HEK293T (cell line): ENCODE data around the gene CCDC157.

Source experiments
- BHLHE40 ChIP-seq: fragments of 450-650 bp; IDR thresholded peaks from 2 replicates; pipeline ENCODE4 v1.6.1; 2016; ENCODE audit warnings: mild to moderate bottlenecking, moderate library complexity, borderline replicate concordance
- FOXA1 ChIP-seq: fragments of 450-650 bp; IDR thresholded peaks from 2 replicates; pipeline ENCODE4 v1.6.1; 2016; ENCODE audit warnings: mild to moderate bottlenecking
- FOXK2 ChIP-seq: fragments of 450-650 bp; IDR thresholded peaks from 2 replicates; pipeline ENCODE4 v1.6.1; 2016; ENCODE audit warnings: mild to moderate bottlenecking
- FOXM1 ChIP-seq: fragments of 450-650 bp; IDR thresholded peaks from 2 replicates; pipeline ENCODE4 v1.6.1; 2017; ENCODE audit warnings: mild to moderate bottlenecking, borderline replicate concordance
- HDGF ChIP-seq: fragments of 450-650 bp; IDR thresholded peaks from 2 replicates; pipeline ENCODE4 v1.6.1; 2017; ENCODE audit warnings: antibody characterized with exemption, borderline replicate concordance
- L3MBTL2 ChIP-seq: fragments of 450-650 bp; conservative IDR thresholded peaks from 2 replicates; pipeline ENCODE4 v1.6.1; 2016; ENCODE audit warnings: mild to moderate bottlenecking
- LEF1 ChIP-seq: fragments of 450-650 bp; IDR thresholded peaks from 2 replicates; pipeline ENCODE4 v1.6.1; 2017; ENCODE audit warnings: mild to moderate bottlenecking, borderline replicate concordance
- NFRKB ChIP-seq: fragments of 450-650 bp; IDR thresholded peaks from 2 replicates; pipeline ENCODE4 v1.6.1; 2016; ENCODE audit warnings: mild to moderate bottlenecking, moderate library complexity
- PKNOX1 ChIP-seq: fragments of 450-650 bp; IDR thresholded peaks from 2 replicates; pipeline ENCODE4 v1.6.1; 2016
- SP1 ChIP-seq: fragments of 450-650 bp; IDR thresholded peaks from 2 replicates; pipeline ENCODE4 v1.6.1; 2017
- SUZ12 ChIP-seq: fragments of 450-650 bp; IDR thresholded peaks from 2 replicates; pipeline ENCODE4 v1.6.1; 2016; ENCODE audit warnings: mild to moderate bottlenecking

GRCh38 chr22:30351226-30351625 is 5.6 kb upstream of the CCDC157 start:
- TF ChIP-seq HDGF (no peak), SUZ12 (no peak), PKNOX1 (no peak), L3MBTL2 (no peak), SP1 (no peak), BHLHE40 (no peak), FOXM1 (no peak), LEF1 (no peak), FOXK2 (no peak), NFRKB (no peak), FOXA1 (no peak)
